ENCODE data around the gene CD28.

GRCh38 chr2:203660465-203660864 lies 46.0 kb upstream of the CD28 start:
- TF ChIP-seq, protein P1, sequence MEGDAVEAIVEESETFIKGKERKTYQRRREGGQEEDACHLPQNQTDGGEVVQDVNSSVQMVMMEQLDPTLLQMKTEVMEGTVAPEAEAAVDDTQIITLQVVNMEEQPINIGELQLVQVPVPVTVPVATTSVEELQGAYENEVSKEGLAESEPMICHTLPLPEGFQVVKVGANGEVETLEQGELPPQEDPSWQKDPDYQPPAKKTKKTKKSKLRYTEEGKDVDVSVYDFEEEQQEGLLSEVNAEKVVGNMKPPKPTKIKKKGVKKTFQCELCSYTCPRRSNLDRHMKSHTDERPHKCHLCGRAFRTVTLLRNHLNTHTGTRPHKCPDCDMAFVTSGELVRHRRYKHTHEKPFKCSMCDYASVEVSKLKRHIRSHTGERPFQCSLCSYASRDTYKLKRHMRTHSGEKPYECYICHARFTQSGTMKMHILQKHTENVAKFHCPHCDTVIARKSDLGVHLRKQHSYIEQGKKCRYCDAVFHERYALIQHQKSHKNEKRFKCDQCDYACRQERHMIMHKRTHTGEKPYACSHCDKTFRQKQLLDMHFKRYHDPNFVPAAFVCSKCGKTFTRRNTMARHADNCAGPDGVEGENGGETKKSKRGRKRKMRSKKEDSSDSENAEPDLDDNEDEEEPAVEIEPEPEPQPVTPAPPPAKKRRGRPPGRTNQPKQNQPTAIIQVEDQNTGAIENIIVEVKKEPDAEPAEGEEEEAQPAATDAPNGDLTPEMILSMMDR (IDR thresholded peaks at IDR 0.05): no peak
- no peak for TF ChIP-seq EP300 (IDR thresholded peaks at IDR 0.05)

All from suprapubic skin (tissue), 3 donors.